HG03342 (cell line): Measurements from ENCODE around the gene CLIC4.
"Not testable (repeated sequence)": the region's sequence is repeated elsewhere in the genome, so short reads cannot be mapped to it uniquely, and the experiment has no call there.

Source experiments
- ATAC-seq: cut with Tn5 transposase; IDR thresholded peaks from one replicate; pipeline ENCODE4 v1.9.1; 2021; ENCODE audit warnings: mild to moderate bottlenecking, moderate library complexity; ENCODE audit not compliant: unreplicated experiment

CLIC4 gene

DNA sequence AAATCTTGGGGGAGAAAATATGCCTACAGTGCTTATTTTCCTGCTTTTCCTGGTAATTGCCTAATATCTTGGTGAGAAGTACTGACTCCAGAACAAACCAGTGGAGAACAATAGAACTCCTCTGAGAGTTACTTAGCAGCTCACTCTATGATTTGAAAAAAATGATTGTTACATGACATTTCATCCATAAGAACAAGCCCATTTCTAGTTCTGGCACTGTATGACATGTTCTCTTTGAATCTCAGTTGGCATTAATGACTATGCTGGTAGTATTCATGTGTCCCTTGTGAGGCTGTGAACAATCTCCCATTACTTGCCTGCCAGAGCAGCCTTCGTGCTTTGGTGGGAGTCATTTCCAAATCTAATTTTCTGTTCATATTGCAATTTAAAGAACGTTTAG lies 58.0 kb downstream of the CLIC4 start:
- ATAC-seq = no peak

DNA sequence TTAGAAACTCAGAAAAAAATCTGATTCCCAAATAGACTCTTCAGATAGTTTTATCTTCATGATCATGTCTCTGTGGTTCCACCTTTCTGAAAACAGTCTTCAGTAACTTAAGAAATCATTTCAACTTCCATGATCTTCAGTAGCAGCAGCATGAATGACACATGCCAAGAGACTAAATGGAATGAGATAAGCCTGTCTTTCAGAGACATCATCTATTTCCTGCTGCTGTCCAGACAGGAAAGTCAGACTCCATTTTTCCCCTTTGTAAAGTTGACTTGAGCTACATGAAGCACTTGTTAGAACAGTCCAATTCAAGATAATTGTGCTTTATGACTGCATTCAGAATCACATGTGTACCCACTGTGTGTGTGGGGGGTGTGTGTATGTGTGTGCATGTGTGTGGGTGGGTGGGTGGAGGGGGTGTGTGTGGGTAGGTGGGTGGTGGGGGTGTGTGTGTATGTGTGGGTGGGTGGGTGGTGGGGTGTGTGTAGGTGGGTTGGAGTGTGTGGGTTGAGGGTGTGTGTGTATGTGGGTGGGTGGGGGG lies 58.8 kb downstream of the CLIC4 start:
- ATAC-seq = no peak

DNA sequence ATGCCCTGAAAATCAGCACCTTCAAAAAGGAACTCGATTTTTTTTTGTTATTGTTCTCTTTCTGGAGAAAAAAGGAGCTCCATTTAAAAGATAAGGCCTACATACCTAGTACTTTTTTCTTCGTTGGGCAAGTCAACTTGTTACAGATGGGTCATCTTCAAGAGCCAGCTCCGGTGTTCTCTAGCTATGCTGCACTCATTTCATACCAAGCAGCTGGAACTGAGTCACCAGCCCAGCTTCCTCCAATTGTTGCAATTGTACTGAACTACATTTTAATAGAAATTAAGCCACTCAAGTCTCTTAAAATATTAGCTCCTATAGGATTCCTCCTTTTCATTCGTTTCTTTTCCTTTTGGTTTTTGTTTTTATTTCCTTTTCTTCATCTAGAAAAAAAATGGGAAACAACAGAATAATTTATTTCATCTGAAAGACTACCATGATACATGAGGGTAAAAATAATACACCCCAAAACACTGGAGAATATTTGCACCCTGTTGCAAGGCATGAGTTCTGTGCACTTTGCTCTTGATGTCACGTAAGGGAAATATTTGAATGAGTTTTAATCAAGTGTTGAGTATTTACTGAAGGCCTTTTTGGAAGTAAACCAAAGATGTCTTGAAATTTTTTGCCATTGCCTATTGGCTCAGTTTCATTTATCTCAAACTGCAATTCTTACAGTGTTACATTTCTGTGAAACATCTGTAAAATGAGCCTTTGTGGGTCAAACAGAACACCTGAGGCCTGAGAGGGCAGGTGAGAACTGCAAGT lies 60.5 kb downstream of the CLIC4 start:
- ATAC-seq = no peak

DNA sequence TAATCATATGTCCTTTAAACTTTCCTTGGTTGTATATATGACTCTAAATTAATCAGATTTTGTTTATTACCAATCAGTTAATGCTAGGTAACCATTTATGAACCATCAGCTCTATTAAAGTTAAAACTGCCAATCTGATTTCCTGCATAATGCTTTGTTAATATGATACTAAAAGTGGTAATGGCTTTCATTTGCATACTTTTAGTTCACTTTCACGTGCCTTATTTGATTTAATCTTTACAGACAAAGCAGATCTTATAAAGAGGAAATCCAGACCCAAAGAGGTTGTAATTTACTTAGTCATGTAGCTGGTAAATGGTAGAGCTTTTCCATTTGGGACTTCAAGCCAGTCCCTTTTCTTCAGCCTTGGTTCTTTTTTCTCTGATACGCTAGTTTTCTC lies 61.3 kb downstream of the CLIC4 start:
- ATAC-seq = no peak

DNA sequence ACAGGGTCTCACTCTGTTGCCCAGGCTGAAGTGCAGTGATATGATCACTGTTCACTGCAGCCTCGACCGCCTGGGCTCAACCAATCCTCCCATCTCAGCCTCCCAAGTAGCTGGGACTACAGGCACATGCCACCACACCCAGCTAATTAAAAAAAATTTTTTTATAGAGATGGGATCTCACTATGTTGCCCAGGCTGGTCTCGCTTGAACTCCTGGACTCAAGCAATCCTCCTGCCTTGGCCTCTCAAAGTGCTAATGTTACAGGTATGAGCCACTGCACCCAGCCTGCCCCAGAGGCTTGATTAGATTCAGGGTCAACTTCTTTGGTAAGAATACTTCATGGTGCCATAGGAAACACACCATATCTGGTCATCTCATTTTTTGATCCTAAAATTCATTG lies 66.2 kb downstream of the CLIC4 start:
- not testable (repeated sequence) for ATAC-seq

DNA sequence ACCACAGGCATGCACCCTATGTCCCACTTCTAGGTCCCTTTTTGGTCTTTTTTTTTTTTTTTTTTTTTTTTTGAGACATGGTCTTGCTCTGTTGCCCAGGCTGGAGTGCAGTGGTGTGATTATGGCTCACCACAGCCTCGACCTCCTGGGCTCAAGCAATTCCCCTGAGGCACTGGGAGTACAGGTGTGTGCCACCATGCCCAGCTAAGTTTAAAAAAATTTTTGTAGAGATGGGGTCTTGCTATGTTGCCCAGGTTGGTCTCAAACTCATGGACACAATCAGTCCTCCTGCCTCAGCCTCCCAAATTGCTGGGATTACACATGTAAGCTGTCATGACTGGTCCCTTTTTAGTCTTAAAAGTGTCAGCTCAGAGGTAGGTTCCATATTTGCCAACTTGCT lies 75.0 kb downstream of the CLIC4 start:
- ATAC-seq = not testable (repeated sequence)

DNA sequence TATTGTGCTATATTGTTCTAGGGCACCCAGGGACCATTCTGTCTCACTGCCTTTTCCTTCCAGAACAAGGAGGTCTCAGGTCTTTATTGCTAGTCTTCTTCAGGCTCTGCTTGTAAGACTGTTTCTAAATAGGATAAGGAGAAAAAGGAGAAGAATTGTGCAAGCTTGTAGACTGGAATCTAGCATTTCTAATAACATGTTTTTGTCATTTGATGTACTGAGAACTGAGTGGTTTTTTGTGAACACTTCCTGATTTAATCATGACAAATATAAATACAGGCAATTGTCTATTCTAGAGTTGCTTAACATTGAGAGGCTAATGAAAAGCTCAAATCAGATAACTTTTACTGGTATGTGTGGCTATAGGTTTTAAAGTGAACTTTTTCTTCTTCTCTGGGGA lies 77.6 kb downstream of the CLIC4 start:
- ATAC-seq = no peak

DNA sequence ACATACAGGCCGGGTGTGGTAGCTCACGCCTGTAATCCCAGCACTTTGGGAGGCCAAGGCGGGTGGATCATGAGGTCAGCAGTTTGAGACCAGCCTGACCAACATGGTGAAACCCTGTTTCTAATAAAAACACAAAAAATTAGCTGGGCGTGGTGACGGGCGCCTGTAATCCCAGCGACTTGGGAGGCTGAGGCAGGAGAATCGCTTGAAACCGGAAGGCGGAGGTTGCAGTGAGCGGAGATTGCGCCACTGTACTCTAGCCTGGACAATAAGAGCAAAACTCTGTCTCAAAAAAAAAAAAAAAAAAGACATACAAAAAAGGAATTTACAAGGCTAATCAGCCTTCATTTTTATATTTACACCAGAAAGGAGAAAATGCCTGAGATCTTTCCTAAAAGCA lies 78.2 kb downstream of the CLIC4 start:
- ATAC-seq = not testable (repeated sequence)

DNA sequence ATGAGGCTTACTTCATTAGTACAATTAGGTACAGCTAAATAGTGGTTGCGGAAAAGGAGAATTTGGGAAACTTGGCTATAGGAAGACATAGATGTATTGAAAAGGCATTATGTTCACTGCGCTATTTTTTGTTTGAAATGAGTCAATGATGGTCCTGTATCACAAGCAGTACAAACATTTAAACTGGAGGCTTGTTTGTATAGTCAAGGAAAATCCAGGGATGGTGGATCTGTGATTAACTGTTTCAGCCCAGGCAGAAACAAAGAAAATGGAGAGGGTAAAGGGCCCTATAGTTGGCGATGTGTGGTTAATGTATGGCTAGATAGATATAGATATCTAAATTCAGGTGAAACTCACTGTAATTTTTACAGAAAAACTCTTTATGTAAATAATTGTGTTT lies 79.9 kb downstream of the CLIC4 start:
- no peak for ATAC-seq

DNA sequence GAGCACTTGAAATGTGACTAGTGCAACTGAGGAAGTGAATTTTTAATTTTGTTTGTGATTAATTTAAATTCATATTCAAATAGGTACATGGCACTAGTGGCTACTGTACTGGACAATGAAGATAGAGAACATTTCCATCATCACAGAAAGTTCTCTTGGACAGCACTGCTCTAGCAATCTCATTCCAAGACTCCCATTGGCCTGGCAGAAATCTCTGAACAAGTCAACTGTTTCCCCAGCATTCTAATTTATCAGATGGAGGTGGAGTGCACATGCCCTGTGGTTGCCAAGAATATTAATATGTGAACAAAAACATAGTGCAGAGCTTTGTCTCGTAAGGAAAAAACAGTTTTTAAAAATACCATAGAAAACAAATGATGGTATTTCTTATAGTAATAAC lies 81.3 kb downstream of the CLIC4 start:
- ATAC-seq = no peak

DNA sequence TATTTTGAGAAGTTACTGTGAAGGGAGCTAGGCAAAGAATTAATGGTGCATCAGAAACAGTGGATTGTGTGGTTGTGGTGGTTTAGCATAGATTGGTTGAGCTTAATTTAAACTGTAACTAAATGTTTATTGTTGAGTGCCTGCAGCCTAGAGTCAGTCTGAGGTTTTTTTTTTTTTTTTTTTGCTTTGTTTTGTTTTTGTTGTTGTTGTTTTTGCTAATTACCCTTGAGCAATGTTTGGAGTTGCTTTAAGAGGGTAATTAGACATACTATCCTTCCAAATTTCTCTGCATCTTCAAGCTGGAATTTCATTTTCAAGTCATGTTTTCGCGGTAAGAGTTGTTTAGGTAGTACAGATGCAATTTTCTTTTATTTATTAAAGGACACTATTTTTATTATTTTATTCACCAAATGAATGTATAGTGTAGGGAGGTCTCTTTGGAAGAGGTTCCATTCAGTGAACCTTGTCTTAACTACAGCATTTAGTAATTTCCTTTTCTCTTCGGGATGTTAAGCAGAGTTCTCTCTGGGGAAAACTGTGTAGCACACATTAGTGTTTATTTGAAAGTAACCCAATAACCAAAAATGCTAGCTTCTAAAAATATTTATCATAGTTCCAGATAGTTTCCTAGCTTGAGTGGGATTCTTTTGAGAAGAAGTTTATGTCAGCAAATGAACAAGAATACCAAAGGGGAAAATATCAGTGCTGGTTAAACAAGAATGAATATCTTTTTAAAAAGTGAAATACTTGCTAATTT lies 82.3 kb downstream of the CLIC4 start:
- no peak for ATAC-seq

DNA sequence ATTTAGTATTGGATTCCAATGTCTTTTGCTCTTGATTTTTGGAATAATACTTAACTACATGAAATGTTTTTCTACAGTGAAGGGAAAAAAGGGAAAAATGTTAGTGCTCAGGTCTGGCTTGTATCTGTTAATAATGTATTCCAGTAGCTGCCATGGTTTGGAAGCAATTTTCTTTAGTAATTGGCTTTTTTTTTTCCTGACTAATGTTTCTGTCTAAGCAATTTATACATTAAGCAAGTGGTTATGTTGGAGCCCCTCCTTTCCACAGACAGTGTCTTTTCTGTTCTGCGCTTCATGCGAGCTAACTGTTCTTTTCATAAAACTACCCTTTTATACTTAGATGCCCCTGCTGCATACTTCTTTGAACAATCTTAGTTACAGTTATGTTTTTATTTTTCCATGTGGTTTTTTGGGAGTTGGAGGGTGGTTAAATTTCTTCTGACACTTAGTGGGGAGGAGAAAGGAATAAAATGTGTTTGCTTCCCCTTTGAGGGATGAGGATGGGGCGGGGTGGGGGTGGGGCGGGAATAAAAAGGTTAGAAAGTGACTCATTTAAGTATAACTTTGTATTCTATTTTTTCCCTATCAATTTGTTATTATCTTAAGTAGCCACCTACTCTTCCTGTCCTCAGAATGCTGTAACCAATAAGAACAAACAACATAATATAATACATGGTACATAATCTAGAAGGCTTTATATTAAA lies 83.1 kb downstream of the CLIC4 start:
- ATAC-seq = no peak

DNA sequence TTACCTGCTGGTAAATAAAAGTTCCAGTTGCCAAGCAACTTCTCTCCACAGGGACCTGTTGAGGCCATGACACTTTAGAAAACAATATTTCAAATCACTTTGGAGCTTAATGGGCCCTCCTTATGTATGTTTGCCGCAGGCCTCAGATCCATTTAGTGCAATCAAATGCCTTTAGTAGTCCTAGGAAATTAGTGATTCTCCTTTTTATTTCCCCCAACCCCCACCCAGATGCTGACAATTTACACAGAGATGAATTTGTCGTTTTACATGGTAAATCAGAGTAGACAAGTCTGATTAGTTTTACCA lies 83.6 kb downstream of the CLIC4 start:
- no peak for ATAC-seq

DNA sequence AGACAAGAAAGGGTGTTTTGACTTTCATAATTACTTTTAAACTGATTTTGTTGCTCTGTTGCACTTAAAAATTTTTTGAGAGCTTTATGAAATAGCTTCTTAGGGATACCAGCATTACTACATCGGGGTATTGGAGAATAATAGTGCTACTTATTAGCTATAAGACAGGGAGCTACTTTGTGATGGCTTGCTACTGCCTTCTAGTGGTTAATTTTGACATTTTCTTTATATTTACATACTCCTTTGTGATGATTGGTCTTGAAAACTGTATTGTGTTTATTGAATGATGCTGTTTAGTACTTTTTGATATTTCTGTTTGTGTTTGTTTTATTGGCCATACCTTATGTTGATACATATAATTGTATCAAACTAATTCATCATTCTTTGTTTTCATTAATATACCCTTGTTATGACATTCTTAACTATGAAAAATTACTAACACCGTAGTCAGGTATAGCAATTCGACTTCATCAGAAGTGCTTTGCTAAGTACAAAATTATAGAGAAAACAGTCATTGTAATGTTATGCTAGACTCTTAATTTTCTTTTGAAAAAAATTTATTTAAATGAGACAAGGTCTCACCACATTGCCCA lies 85.5 kb downstream of the CLIC4 start:
- no peak for ATAC-seq

DNA sequence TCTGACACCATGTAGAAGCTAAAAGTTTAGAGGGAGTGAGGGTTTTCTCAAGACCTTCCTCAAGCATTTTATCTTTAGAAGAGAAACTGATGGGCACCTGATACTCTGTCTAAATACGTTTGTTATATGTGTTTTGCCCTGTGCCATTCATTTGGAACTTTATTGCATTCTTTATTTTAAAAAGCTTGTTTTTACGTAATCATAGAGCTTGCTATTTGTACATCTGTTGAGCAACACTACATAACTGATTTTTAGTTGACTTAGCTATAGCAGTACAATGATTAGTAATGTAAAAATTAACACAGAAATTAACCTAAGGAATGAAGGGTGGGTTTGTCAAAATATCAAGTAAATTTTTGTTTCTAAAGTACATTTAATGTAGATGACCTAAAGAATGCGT lies 96.3 kb downstream of the CLIC4 start:
- no peak for ATAC-seq

DNA sequence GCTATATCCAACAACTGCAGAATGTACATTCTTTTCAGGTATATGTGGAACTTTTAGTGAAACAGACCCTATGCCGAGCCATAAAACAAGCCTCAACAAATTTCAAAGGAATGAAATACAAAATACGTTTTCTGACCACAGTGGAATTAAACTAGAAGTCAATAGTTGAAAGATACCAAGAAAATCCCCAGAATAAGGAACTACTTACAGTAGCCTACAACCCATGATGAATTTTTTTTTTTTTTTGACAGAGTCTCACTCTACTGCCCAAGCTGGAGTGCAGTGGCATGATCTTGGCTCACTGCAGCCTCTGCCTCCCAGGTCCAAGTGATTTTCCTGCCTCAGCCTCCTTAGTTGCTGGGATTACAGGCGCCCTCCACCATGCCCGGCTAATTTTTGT lies 101.4 kb downstream of the CLIC4 start:
- no peak for ATAC-seq

DNA sequence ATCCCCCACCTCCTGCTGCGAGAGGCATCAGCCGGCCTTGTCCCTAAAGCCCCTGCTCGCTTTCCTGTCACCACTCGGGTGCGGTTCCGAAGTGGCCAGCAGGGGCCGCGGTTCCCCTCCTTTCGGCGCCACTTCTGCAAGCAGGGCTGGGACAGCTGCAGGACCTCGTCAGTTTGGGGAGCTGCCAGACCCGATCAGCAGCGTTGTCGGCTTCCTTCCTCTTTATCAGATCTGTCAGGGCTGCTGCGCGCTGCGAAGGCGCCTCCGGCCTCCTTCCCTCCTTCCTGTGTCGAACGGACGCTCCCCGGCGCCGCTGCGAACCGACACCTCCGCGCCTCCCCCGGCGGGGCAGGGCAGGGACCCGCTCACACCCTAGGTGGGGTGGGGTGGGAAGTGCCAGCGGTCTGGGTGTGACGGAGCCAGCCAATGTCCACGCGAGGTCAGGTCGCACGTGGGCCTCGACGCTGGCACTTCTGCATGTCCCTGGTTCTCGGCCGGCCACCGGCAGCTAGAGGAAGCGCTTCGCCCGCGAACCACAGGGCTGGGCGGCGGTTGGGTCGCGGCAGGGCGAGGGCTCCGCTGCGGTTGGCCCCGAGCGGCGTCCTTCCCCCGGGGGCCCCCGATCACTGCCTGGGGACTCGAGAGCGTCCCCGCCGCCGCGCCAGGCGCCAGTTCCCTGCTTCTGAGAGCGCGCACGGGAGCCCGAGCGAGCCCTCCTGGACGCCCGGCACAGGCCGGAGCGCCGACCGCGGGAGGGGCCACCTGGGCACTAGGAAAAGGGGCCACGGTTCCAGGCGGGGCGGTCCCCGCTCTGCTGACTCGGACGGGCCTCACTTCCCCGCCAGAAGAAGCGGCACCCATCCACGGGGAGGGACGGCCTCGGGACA lies 103.0 kb downstream of the CLIC4 start:
- peak; percentile 85 for ATAC-seq

DNA sequence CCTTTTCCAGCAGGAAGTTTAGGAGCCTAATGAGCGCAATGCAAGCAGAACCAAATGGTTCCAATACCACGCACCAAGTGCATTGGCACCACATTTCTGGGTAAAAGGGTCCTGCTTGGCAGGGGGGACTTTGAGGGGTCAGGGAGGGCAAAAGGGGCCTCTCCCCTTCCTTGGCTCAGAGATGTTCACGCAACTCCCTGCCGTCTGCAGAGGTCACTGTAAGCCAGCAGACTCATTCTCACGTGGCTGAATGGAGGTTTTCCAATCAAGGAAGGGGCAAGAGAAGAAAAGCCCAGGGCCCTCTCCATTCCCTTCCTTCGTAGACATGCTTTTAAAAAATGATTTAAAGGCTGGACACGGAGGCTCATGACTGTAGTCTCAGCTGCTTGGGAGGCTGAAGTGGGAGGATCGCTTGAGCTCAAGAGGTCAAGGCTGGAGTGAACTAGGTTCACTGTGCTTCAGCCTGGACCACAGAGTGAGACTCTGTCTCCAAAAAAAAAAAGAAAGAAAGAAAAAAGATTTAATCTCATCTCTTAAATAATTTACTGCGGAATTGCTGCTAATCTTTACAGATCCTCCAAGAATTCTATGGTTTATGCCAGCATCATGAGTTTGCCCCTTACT lies 104.5 kb downstream of the CLIC4 start:
- no peak for ATAC-seq

DNA sequence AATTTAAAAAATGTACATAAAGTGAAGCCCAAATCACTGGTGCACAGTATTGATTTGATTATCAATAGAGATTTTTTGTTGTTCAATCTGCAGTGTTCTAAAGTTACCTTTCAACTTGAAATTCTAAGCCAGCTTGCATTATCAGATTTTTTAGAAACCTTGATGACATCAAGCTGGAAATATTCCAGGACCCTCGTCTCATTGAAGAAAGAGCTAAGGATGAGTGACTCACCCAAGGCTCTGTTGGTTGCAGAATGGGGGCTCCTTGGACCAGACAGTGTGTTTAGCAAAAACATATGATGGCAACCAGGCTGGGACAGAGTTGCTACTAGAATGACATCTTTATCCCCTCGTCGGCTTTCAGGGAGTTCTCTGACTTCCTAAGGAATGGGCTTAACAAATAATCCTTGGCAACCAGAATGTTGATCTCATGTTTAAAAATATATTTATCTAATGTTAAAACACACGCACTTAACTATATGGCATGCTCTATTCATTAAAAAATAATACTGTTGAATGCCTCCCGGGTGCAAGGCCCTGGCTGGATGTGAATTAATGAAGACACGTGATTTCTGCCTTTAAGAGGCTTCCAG lies 105.2 kb downstream of the CLIC4 start:
- no peak for ATAC-seq

DNA sequence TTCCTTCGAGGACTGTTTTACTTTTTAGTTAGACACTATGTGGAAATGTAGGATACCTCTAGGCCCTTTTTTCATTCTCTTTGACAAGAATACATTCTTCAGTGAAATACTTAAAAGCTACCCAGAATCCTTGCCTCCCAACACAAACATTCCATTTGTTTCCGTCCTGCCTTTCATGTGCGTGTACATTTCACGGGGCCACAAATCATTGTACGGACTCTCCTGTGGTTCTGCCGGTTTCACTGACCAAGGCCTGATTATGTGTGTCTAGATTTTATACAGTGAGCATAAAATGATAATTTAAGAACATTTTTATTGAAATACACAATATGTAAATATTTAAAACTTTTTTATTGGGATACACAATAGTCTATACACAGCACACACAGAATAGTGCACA lies 108.4 kb downstream of the CLIC4 start:
- no peak for ATAC-seq
